HUES48 (cell line): Measurements from ENCODE around the gene DCXR.

ENCODE experiments used
- H3K27ac ChIP-seq: one replicate; pipeline ENCODE4 v1.7.0; 2013; ENCODE audit warnings: low read depth, low read length, inconsistent platforms
- H3K27me3 ChIP-seq: 2 replicates; pipeline ENCODE4 v1.6.1; 2013; ENCODE audit warnings: mild to moderate bottlenecking, low read length; ENCODE audit not compliant: control insufficient read depth, insufficient read depth
- H3K36me3 ChIP-seq: 2 replicates; pipeline ENCODE4 v1.6.1; 2013; ENCODE audit warnings: low read length; ENCODE audit not compliant: control insufficient read depth, insufficient read depth
- H3K4me1 ChIP-seq: 2 replicates; pipeline ENCODE4 v1.6.1; 2013; ENCODE audit warnings: mild to moderate bottlenecking, low read length; ENCODE audit not compliant: control insufficient read depth, insufficient read depth
- H3K4me3 ChIP-seq: 2 replicates; pipeline ENCODE4 v1.5.1; 2013; ENCODE audit warnings: mild to moderate bottlenecking, low read depth, low read length
- H3K9ac ChIP-seq: 2 replicates; pipeline ENCODE4 v1.6.1; 2013; ENCODE audit warnings: mild to moderate bottlenecking, low read depth, low read length, moderate library complexity
- H3K9me3 ChIP-seq: 2 replicates; pipeline ENCODE4 v1.6.1; 2013; ENCODE audit warnings: low read length; ENCODE audit not compliant: control insufficient read depth, insufficient read depth

The DCXR gene

DNA sequence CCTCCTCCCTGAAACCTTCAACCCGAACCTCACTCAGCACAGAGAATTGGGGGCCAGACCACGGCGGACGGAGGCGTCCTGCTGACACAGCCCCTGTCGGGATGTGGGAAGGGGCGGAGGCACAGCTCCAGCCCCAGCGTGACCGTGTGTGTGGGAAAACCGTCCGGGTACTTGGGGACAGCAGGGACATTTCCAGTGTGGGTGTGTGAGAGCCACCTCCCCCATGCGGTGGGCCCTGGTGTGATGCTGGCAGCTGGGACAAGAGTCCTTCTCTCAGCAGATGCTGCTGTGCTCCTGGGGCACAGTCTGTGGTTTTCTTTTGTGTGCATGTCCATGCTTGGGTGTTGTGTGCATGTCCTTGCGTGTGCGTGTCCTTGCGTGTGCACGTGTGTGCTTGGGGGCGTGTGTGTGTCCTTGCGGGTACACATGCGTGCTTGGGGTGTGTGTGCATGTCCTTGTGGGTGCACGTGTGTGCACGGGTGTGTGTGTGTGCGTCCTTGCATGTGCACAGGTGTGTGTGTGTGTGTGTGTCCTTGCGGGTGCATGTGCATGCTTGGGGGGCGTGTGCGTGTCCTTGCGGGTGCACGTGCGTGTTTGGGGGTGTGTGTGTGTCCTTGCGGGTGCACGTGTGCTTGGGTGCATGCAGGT, 31.7 kb downstream of the DCXR start:
- Histone ChIP-seq H3K4me1 (no peaks in the 10 kb centered on the region), H3K9me3 (no peaks in the 10 kb centered on the region), H3K4me3 (no peak overlapping the region), H3K27me3 (no peaks in the 10 kb centered on the region), H3K36me3 (no peaks in the 10 kb centered on the region), H3K27ac (no peak overlapping the region), H3K9ac (no peak overlapping the region)

DNA sequence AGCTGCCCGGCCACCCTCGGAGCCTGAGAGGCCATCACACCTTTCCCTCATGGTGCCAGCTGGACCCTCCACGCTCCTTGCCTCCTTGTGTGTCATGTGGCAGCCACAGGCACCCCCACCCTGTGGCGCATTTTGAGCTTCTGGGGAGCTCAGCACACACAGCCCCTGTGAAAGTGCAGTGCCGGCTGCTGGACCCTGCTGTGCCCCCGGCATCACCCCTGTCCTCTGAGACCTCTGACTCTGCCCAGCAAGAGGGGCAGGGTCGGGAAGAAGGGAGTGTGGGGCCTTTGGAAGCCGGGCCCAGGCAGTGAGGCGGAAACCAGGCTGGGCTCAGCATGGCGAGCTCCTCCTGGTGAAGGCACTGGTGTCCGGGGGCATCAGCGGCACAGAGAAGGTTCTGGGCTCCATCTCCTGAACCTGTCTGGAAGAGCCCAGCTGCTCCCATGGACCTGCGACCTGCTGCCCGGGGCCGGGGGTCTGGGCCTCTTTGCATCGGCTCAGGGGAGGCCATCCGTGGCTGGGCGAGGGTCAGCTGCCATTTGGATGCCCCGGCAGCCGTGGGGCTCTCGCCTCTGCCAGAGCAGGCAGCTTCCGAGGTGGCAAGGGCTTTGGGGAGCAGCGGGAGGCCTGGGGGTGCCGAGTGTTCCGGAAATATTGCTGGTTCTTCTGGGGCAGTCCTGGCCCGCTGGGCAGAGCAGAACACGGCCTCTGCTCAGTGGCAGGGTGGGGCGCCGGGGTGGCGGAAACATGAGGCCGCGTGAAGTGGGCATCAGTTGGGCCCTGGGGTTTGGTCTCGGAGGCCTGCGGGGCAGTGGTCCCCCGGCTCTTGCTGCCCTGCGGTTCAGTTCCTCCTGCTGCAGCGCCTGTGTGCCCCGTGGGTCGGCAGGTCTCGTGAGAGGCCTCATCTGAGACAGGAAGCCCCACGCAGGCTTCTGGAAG, 32.7 kb downstream of the DCXR start:
- Histone ChIP-seq H3K27ac (no peak overlapping the region), H3K4me1 (no peaks in the 10 kb centered on the region), H3K4me3 (no peak overlapping the region), H3K36me3 (no peaks in the 10 kb centered on the region), H3K9me3 (no peaks in the 10 kb centered on the region), H3K27me3 (no peaks in the 10 kb centered on the region), H3K9ac (no peak overlapping the region)

DNA sequence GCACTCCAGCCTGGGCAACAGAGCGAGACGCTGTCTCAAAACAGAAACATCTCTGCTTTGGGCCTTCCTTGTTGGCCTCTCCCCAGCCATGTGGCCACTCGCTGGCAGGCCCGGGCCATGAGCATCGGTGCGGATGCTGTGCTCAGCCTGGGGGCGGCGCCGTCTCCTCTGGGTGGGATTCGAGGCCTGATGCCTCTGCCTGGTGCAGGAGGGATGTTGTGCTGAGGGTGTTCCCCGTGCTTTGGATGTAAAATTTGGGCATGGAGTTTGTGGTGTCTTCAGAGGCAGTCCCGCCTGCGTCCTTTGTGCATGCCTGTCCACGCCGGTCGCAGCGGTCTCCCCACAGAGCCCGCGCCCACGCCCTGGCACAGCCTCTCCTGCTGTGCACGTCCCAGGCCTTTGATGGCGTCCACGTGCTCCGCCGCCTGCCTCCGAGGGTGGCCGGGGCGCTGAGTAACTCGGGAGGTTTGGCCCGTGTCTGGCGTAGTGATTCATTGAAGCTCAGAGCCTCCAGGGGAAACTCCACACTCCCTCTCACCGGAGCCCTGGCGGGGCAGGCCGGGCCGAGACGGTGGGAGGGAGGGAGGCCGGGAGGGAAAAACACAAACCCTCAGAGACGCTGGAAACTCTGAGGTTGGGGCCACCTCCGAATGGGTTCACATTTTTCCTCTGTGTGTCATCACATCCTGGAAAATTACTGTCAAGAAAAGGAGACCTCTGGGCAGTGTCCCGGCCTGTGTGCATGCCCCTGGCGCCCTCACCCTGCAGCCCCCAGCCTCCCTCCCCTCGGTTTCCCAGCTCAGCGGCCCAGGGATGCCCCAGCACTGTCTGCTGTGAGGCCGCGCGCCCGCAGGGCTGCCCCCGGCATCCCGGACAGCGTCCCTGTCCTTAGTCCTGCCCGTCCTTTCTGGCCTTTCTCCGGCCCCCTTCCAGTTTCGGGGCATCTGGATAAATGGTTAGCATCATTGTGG, 33.8 kb downstream of the DCXR start:
- Histone ChIP-seq H3K27me3 (no peaks in the 10 kb centered on the region), H3K27ac (peak overlapping the region; percentile 21), H3K9ac (no peak overlapping the region), H3K4me3 (no peak overlapping the region), H3K4me1 (no peaks in the 10 kb centered on the region), H3K9me3 (no peaks in the 10 kb centered on the region), H3K36me3 (no peaks in the 10 kb centered on the region)

DNA sequence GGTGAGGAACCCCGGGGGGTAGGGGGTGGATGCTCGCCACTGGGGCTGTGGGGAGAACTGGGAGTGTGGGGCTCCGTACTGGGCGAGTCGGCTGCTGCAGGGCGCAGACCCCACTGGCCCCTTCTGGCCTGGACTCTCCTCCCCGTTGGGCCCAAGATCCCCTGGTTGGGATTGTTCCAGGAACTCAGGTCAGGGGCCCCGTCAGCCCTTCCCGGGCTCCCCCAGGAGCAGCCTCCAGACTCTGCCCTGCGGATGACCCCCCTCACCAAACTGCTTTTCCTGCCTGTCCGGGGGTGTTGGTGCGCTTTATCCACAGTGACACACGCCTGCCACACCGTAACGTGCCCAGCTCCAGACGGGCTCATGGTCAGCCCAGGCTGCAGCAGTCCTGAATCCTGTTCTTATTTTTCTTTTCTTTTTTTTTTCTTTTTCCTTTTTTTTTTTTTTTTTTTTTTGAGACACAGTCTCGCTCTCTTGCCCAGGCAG, 35.9 kb downstream of the DCXR start:
- peaks cover 4% of the 10 kb centered on the region; the same call in 1 of the 2 replicates for H3K36me3 ChIP-seq
- H3K27me3 ChIP-seq, result no peaks in the 10 kb centered on the region
- no peak overlapping the region for H3K9ac ChIP-seq
- H3K27ac ChIP-seq, result no peak overlapping the region
- H3K4me1 ChIP-seq, result no peaks in the 10 kb centered on the region
- H3K9me3 ChIP-seq, result no peaks in the 10 kb centered on the region
- H3K4me3 ChIP-seq, result no peak overlapping the region

DNA sequence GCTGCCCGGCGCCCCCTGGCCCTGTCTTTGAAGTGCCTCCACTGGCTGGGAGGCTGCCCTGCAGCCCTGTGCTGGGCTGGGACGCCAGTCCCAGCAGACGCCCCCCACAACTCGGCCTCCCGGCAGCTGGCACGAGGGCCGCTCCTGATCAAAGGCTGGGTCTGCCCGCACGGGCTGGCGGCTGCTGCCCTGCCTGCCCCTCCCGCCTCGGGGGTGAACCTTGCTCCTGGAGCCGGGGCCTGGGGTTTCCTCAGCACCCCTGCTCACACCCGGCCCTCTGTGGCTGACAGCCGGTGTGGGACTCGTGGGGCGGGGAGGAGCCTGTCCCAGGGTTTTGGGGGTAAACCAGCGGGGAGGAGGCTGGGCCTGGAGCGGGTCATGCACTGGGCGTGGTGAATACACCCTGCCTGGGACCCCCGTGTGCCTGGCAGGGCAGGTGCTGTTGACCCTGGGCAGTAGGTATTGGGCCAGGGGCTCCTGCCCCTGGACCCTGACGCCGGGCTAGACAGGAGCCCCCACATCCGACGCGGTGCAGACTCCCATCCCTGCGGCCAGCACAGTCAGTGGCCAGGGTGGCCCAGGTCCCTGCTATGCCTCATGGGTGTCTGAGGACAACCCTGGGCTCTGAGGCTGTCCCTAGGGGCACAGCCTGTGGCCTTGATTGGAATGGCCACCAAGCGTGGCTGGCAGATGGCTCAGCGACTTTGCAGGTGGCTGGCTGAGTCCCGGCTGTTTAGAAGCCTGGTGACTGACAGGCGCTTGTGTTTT, 36.5 kb downstream of the DCXR start:
- H3K4me1 ChIP-seq, result no peaks in the 10 kb centered on the region
- H3K36me3 ChIP-seq, result peaks cover 4% of the 10 kb centered on the region; the same call in 1 of the 2 replicates
- H3K27ac ChIP-seq, result no peak overlapping the region
- H3K4me3 ChIP-seq, result no peak overlapping the region
- no peak overlapping the region for H3K9ac ChIP-seq
- no peaks in the 10 kb centered on the region for H3K27me3 ChIP-seq
- no peaks in the 10 kb centered on the region for H3K9me3 ChIP-seq

DNA sequence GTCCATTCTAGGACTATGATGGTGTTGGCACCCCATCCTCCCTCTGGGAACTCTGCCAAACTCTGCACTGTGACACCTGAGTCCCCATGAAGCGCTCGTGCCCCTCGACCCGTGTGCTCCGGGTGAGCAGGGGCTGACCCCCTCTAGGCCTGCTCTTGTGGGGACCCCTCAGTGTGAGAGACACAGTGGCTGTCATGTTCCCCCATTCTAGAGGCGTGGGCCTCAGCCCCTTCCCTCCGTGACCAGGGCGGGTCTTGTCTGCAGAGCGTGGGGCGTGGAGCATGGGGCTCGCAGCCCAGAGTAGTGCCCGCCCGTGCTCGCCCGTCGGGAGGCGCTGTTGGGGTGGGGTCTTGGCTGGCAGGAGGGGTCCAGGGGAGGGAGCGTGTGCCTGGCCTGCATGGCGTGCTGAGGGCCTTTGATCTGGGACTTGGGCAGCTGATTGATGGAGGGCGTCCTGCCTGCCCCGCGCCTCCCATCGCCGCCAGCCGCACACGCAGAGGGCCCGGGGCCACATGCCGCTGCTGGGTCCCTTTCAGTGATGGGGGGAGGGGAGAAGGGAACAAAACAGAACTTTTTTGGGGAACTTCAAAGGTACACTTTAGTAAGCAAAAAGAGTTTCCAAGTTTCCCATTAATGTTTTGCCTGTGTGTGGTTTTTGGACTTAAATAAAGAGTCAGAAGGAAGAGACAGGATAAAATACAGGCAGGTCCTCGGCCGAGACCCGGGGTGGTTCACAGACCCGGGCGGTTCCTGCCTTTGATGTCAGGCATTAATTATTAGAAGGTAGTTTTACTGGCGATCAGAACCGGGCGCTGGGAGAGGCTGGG, 37.3 kb downstream of the DCXR start:
- Histone ChIP-seq H3K27ac (no peak overlapping the region), H3K27me3 (no peaks in the 10 kb centered on the region), H3K4me1 (no peaks in the 10 kb centered on the region), H3K4me3 (no peak overlapping the region), H3K36me3 (peaks cover 4% of the 10 kb centered on the region; the same call in 1 of the 2 replicates), H3K9me3 (no peaks in the 10 kb centered on the region), H3K9ac (no peak overlapping the region)

DNA sequence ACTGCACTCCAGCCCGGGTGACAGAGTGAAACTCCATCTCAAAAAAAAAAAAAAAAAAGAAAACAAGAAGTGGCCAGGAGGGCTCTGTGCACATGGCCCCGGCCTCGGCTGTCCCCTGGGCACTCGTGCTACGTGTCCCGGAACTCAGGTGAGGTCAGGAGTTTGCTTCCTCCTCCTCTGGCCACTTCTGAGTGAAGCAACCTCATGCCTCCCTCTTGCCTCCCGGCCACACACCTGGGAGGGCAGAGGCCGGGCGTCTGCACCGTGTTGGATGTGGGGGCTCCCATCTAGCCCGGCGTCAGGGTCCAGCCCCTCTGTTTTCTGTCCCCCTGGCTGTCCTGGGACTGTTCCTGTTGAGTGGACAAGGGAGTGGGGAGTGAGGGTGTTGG, 37.9 kb downstream of the DCXR start:
- Histone ChIP-seq H3K27ac (no peak overlapping the region), H3K9me3 (no peaks in the 10 kb centered on the region), H3K27me3 (no peaks in the 10 kb centered on the region), H3K36me3 (peaks cover 4% of the 10 kb centered on the region; the same call in 1 of the 2 replicates), H3K4me3 (no peak overlapping the region), H3K4me1 (no peaks in the 10 kb centered on the region), H3K9ac (no peak overlapping the region)

DNA sequence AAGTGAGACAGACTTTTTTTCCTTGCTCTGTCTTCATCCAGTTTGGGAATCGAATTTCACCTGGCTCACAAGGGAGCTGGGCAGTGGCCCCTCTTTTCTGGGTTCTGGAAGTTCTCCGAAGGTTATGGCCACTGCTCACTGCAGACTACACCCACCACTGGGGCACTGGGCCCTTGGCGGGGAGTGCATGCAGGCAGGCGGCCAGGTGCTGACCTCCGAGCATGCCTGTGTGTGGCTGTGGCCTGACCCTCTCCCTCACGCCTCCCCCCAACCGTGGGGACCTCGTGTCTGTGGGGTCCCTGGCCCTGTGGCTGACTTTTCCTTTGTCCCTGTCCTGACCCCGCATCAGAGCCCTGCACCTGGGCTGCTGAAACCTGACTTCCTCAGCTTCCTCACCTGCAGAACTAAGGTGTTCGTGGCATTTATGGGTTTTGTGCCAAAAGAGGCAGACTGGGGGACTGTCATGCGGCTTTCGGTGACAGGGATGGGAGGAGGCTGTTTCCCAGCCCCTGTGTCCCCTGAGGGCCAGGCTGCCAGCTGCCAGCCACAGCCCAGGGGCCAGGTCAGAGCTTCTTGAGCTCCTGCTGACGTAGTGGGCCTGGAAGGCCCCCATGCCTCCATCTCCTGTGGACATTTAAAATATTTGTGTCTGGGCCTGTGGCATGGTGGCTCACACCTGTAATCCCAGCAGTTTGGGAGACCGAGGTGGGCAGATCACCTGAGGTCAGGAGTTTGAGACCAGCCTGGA, 38.6 kb downstream of the DCXR start:
- Histone ChIP-seq H3K27me3 (no peaks in the 10 kb centered on the region), H3K27ac (no peak overlapping the region), H3K9ac (no peak overlapping the region), H3K36me3 (peaks cover 4% of the 10 kb centered on the region; the same call in 1 of the 2 replicates), H3K9me3 (no peaks in the 10 kb centered on the region), H3K4me1 (no peaks in the 10 kb centered on the region), H3K4me3 (no peak overlapping the region)

DNA sequence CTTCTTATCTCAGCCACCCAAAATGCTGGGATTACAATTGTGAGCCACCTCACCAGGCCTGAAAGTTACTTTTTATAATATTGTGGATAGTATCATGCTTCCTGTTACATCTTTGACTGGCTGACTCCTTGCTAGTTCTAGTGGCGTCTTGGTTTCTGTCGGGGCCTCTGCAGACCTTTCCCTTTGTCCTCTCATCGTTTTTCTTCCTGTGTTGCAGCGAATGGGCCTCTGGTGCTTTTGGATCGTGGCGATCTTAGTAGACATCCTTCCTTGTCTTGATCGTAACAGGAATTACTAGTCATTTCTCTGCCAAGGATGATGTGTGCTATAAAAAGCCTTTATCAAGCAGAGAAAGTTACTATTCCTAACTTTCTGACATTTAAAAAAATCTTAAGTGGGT, 39.3 kb downstream of the DCXR start:
- Histone ChIP-seq H3K4me3 (no peak overlapping the region), H3K27ac (no peak overlapping the region), H3K4me1 (no peaks in the 10 kb centered on the region; the same call in 1 of the 2 replicates), H3K36me3 (peaks cover 4% of the 10 kb centered on the region; the same call in 1 of the 2 replicates), H3K9me3 (no peaks in the 10 kb centered on the region), H3K9ac (no peak overlapping the region), H3K27me3 (no peaks in the 10 kb centered on the region)
